HG03280 (cell line): ENCODE results near the gene TAF11.
"Not testable (repeated sequence)": the region's sequence is repeated elsewhere in the genome, so short reads cannot be mapped to it uniquely, and the experiment has no call there.

Experiments
- ATAC-seq: cut with Tn5 transposase; IDR thresholded peaks from one replicate; pipeline ENCODE4 v1.9.1; 2021; ENCODE audit warnings: mild to moderate bottlenecking, moderate library complexity; ENCODE audit not compliant: unreplicated experiment

TAF11 gene

DNA sequence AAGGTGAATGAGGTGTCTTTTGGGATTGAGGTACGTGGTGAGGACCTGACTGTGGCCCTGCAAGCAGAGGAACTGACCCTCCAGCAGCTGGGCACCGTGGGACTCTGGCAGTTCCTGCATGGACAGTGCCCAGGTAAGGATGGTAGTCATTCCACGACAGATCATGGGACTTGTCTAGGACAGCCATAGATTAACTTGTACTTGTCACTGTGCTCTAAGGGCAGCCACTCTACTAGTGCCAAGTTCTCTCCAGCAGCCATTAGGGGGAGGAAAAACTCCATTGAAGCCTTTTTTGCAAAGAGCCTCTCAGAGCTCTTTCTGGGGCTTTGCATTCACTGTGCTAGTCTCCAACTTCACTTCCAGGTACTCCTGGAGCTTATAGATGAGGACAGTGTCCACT, 20.4 kb downstream of the TAF11 start:
- no peak for ATAC-seq

DNA sequence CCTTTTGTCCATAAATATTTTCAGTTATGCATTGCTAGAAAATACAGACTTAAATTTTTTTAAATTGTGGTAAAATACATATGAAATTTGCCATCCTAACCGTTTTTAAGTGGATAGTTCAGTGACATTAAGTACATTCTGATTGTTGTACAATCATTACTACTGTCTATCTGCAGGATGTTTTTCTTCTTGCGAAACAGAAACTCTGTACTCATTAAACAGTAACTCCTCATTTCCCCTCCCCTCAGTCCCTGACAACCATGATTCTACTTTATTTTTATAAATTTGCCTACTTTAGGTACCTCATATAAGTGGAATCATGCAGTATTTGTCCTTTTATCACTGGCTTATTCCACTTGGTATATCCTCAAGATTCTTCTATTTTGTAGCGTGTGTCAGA, 21.3 kb downstream of the TAF11 start:
- ATAC-seq: no peak

DNA sequence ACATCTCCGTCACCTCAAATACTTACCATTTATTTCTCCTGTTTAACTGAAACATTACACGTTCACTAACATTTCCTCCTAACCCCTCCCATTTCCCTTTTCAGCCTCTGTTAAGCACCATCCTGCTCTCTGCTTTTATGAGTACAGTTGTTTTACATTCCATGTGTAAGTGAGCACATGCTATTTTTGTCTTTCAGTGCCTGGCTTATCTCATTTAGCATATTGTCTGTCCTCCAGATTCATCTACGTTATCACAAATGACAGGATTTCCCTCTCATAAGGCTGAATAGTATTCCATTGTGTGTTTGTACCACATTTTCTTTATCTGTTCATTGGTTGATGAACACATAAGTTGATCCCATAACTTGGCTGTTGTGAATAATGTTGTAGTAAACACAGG, 22.7 kb downstream of the TAF11 start:
- no peak for ATAC-seq

GRCh38 chr6:34864007-34864406, 23.8 kb downstream of the TAF11 start:
- ATAC-seq: no peak

- no peak for ATAC-seq
Measured at GRCh38 chr6:34860776-34861175, 27.1 kb downstream of the TAF11 start.

DNA sequence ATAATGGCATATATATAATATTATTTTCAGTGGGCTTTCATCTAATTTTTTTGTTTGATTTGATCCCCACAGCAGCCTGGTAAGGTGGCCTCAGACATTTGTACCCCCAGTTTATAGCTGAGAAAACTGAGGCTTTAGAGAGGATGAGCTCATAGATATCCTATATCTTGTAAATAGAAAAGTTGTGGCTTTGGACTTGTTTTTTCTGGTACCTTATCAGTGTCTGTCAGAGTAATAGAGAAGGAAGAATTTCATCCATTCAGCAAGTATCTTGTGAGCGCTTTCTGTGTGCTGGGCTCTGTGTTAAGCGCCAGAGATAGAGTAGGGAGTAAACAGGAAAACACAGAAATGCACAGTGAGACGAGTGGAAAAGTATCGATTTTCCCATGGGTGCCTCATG, 27.9 kb downstream of the TAF11 start:
- ATAC-seq: no peak

DNA sequence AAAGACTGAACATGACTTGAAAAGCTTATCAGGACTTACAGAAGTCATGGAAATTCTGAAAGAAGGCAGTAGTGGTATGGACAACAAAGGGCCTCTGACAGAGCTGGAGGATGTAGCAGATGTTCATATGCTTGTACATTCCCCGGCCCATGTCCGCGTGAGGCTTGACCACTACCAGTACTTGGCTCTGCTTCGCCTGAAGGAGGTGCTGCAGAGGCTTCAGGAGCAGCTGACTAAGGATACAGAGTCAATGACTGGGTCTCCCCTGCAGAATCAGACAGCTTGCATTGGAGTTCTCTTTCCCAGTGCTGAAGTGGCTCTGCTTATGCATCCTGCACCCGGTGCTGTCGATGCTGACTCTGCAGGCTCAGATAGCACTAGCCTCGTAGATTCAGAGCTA, 29.2 kb downstream of the TAF11 start:
- no peak for ATAC-seq

GRCh38 chr6:34855463-34855862, 32.4 kb downstream of the TAF11 start:
- no peak for ATAC-seq

- no peak for ATAC-seq
Measured at GRCh38 chr6:34852406-34853085, 35.3 kb downstream of the TAF11 start.

DNA sequence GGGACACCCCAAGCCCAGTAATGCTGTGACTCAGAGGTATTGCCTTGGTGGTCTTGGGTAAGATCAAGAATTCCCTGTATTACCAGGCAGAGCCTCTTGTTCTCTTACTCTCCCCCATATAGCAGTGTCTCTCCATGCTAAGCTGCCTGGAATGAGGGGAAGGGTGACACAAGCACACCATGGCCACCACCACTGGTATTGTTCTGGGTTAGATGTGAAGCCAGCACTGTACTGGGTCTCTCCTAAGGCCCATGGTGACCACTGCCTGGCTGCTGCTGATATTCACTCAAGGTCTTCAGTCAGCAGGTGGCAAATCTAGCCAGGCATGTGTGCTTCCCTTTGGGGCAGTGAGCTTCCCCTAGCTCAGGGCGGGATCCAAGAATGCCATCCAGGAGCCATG, 36.5 kb downstream of the TAF11 start:
- ATAC-seq: no peak

- not testable (repeated sequence) for ATAC-seq
Measured at GRCh38 chr6:34849066-34849465, 38.8 kb downstream of the TAF11 start.

DNA sequence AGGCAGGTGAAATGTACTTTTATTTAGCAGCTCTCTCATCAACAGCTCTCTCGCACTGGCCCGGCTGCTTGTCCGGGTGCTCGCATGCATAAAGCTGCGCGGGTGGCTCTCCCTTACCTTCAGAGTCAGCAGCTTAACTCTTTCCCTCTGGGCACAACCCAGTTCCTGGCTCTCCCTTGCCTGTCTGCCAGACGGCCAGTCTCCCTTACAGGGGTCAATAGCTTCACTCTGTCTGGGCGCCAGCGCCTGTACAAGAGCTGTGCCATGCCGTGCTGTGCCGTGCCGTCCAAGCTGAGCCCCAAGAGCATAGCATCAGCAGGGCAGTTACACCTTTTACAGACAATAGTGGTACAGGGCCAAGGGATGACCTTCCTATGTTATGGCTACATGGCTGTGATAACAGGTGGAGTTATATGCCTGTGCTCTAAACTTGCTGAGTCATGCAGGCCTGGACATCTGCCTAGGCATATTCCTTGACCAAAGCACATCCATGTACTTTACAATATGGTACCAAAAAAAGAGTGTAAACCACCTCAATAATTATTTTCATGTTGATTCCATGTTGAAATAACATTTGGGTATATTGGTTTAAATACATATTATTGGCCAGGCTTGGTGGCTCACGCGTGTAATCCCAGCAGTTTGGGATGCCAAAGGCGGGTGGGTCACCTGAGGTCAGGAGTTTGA, 48.0 kb downstream of the TAF11 start:
- ATAC-seq: no peak

GRCh38 chr6:34837528-34837927, 50.3 kb downstream of the TAF11 start:
- ATAC-seq: no peak

DNA sequence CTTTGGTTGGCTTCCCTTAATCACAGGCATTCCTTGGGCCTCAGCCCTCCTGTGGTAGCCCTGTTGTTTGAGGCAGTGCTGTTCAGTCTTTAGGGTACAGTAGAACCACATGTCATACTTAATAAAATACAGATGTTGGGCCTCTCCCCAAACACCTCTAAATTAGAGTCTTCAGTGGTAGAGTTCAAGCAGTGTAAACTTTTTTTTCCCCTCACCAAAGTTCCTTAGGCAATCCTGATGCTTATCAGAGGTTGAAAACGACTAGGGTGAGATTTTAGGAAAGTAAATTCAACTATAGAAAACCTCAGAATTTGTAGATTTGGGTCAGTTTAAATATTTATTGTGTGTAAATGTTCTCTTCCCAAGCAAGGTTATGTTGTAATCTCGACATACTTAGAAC, 51.4 kb downstream of the TAF11 start:
- ATAC-seq: no peak

- no peak for ATAC-seq
Measured at GRCh38 chr6:34836008-34836407, 51.8 kb downstream of the TAF11 start.

- no peak for ATAC-seq
Measured at GRCh38 chr6:34834789-34835518, 52.9 kb downstream of the TAF11 start.

GRCh38 chr6:34832942-34833341, 54.9 kb downstream of the TAF11 start:
- ATAC-seq: no peak

- ATAC-seq: no peak
Measured at GRCh38 chr6:34829137-34829536, 58.7 kb downstream of the TAF11 start.
